D721Med (cell line): ENCODE data around the gene PAPPA.

Experiments
- DNase-seq: peaks from one replicate; pipeline ENCODE4 v3.0.0; 2011; ENCODE audit warnings: low spot score; ENCODE audit not compliant: insufficient read length
- FAIRE-seq: peaks from 2 replicates; lab custom pipeline; 2011; peaks lifted over from hg19 to GRCh38; lab: Jason Lieb, UNC
- TF ChIP-seq, protein P1 (sequence below): IDR thresholded peaks from 2 replicates; pipeline ENCODE4 v1.5.1; 2012; ENCODE audit warnings: mild to moderate bottlenecking, control low read depth; ENCODE audit not compliant: insufficient read depth; ENCODE audit errors: missing control alignments

Gene PAPPA

DNA sequence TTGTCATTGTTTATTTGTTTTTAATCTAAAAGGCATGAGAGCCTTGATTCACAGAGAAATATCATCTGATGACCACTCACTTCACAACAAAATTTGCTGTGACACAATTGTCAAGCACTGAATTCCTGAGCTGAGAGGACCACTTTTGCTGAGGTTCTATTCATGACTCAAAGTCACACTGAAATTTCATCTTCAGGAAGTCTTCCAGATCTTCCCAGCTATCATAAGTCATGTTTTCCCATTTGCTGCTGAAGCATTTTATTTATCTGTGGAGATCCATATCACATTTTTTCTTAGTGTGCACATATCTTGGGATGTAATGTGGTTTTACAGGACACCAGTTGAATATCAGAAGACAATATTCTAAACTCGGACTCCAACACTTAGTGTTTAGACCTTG lies 278.5 kb downstream of the PAPPA start:
- DNase-seq (no peak), FAIRE-seq (no peak)
- TF ChIP-seq, protein P1, sequence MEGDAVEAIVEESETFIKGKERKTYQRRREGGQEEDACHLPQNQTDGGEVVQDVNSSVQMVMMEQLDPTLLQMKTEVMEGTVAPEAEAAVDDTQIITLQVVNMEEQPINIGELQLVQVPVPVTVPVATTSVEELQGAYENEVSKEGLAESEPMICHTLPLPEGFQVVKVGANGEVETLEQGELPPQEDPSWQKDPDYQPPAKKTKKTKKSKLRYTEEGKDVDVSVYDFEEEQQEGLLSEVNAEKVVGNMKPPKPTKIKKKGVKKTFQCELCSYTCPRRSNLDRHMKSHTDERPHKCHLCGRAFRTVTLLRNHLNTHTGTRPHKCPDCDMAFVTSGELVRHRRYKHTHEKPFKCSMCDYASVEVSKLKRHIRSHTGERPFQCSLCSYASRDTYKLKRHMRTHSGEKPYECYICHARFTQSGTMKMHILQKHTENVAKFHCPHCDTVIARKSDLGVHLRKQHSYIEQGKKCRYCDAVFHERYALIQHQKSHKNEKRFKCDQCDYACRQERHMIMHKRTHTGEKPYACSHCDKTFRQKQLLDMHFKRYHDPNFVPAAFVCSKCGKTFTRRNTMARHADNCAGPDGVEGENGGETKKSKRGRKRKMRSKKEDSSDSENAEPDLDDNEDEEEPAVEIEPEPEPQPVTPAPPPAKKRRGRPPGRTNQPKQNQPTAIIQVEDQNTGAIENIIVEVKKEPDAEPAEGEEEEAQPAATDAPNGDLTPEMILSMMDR: no peak

DNA sequence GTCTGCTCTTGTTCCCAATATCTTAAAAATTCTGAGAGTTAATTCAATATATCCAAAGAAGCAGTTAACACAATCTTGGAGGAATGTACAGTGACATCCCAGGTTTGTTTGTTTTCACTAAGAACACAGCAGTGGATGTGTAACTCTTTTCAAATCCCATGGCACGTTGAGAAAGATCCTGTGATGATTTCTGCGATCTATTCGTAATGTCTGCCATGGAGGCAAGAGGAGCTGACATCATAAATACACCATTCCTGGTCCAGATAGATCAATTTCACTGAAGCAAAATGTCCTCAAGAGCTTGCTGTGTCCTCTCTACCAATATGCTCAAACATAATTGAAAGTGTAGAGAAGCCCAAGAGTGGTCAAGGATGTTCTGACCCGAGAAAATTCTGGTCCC lies 280.7 kb downstream of the PAPPA start:
- DNase-seq (no peak), FAIRE-seq (no peak)
- TF ChIP-seq, protein P1: no peak

DNA sequence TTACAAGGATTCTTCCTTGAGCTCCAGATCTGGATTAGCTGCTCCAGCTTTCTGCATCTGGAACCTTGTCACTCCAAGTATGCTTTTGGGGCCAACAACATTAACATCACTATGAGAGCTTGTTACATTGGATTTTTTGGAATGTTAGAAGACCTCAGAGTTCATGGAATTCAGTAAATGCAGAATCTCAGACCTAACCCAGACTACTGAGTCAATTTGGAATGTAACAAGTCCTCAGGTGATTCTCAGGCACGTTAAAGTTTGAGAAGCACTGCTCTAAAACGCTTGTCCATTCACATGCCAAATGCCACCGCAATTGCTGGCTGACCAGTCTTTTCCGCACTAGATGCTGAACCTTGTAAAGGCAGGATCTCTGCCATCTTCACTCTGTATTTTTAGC lies 282.1 kb downstream of the PAPPA start:
- DNase-seq: no peak
- no peak for FAIRE-seq
- TF ChIP-seq, protein P1: no peak

DNA sequence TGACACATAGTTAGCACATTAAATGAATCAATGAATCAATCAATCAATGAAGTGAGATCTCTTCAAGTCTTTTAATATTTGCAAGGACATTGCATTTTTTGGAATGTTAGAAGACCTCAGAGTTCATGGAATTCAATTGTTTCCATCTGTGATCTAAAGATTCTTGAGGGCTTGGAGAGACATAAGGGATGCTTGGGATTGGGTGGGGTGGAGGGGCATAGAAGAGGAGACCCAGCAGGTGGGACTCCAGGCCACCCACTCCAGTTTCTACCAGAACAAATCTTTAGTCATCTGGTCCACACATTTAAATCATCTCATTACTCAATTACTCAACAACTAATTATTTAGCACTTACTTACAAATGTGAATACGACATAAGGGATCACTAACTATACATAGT lies 282.5 kb downstream of the PAPPA start:
- TF ChIP-seq, protein P1: no peak
- FAIRE-seq: no peak
- DNase-seq: no peak

DNA sequence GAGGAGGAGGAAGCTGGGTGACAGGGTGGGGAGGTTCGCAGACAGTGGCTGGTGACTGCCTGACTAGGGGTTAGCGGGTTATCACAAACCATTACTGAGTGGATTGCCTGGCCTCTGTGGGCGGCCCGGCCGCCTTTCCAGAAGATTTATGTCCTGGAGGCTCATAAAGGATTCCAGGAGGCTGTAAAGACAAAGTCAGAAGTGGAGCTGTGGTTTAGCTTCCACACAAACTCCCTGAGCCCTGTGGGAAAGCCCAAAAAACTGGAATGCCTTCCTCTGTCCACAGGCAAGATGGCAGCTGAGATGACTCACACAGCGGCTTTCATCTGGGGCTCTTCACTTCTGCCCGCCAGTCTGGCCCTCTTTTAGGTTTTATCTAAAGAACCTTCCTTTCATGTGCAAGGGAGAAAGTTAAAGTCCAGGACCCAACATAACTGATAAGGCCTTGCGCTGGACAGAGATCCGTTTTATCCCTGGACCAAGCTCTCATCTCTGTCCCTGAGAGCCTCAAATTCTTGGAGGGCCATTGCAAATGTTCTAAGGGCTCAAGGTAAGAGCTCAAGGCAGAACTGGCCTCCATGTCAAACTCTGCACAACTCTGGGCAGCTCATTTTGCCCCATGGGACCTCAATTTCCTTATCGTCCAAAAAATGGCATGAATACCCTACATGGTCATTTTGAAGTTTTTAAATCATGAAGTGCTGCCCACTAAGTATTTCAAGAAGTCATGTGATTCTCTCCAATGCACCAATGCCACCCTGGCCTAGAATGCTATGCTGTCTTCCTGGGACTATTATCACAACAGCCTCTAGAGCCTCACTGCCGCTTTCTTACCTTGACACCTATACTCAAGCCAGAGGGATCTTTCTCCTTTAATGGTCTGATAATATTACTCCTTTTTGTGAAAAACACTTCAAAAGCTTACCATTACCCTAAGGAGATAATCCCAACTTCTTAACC lies 284.1 kb downstream of the PAPPA start:
- DNase-seq (no peak), FAIRE-seq (no peak)
- TF ChIP-seq, protein P1: no peak

DNA sequence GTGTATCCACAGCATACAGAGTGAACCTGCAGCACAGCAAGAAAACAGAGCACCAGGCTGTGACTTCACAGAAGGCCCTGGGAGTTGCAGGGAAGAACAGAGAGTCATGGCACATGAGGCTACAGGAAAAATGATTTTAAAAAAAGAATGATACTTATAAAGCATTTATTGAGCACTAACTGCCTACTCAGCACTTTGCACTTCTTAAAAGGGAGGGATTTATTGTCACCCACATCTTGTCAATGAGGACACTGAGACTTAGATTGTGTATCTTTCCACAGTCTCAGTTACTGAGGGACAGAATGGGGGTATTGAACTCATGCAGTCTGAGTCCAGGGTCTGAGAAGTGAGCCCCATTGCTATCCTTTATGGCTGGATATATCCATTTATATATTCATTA lies 288.9 kb downstream of the PAPPA start:
- TF ChIP-seq, protein P1: no peak
- DNase-seq (no peak), FAIRE-seq (no peak)

DNA sequence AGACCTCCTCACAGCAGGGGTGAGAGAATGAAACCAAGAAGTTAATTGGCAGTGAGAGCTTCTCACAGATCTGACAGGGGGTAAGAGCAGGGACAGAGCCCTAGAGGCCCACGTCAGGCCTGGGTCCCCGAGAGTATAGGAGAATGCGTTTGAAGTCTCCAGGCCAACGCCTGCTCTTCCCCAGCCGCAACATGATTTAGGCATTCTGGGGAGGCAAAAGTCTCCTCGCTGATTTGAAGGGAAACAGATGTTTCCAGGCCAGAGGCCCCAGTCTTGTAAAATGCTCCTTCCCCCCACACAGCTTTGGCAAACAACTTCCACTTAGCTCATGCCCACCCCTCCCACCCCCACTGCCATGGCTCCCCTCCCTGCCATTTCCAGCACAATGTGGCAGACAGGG lies 294.3 kb downstream of the PAPPA start:
- DNase-seq (no peak), FAIRE-seq (no peak)
- TF ChIP-seq, protein P1: no peak
